K562 (cell line): ENCODE data around the gene TRPC3. TPM values are rescaled to one million over a fixed set of nuclear protein-coding genes. Genes with fewer than 3 reads are reported as not detected.
A peak's percentile ranks its signal among the peaks of the same experiment; 100 is the strongest.

Experiments used
- BRD4 ChIP-seq: fragments of 200-600 bp; sonication (generic); IDR thresholded peaks from 2 replicates; pipeline ENCODE4 v1.6.1; 2017; ENCODE audit warnings: inconsistent platforms
- CBX8 ChIP-seq: fragments of 200-600 bp; sonication (generic); IDR thresholded peaks from 2 replicates; pipeline ENCODE4 v1.6.1; 2012; ENCODE audit warnings: borderline replicate concordance, mixed run types, low read depth, mild to moderate bottlenecking, moderate library complexity, mixed read lengths, low read length, control low read depth, inconsistent platforms; ENCODE audit not compliant: poor library complexity, severe bottlenecking; ENCODE audit errors: extremely low read depth
- ESRRB ChIP-seq: fragments of 250-450 bp; sonication (Bioruptor Pico); IDR thresholded peaks from 2 replicates; pipeline ENCODE4 v1.5.0; 2020; ENCODE audit warnings: mild to moderate bottlenecking, moderate library complexity, borderline replicate concordance
- ETV1 ChIP-seq: fragments of 450-650 bp; conservative IDR thresholded peaks from 2 replicates; pipeline ENCODE4 v1.6.1; 2016; ENCODE audit warnings: missing genetic modification characterization, control low read depth, low read depth, missing compliant biosample characterization
- FOSL1 ChIP-seq: fragments of 200-800 bp; sonication (Bioruptor generic); conservative IDR thresholded peaks from 2 replicates; pipeline ENCODE4 v1.6.1; 2016; ENCODE audit warnings: missing genetic modification characterization, missing compliant biosample characterization
- HBP1 ChIP-seq: fragments of 450-650 bp; formaldehyde crosslinking; IDR thresholded peaks from 2 replicates; pipeline ENCODE4 v1.4.0; 2022; ENCODE audit warnings: missing genetic modification characterization
- ILF3 ChIP-seq: fragments of 450-650 bp; IDR thresholded peaks from 2 replicates; pipeline ENCODE4 v1.6.1; 2018; ENCODE audit warnings: antibody characterized with exemption, mild to moderate bottlenecking, moderate library complexity, borderline replicate concordance
- LCOR ChIP-seq: sonication (generic); formaldehyde crosslinking; IDR thresholded peaks from 2 replicates; pipeline ENCODE4 v1.8.0; 2022; ENCODE audit warnings: mild to moderate bottlenecking, missing genetic modification reagents
- POLR2A ChIP-seq: fragments of 450-650 bp; conservative IDR thresholded peaks from 2 replicates; pipeline ENCODE4 v1.6.1; 2016
- RAD21 ChIP-seq, 2 experiments: fragments of 250-450 bp in 1 of 2; fragments of 450-650 bp in 1 of 2; sonication (Bioruptor Pico) in 1 of 2; formaldehyde crosslinking in 1 of 2; IDR thresholded peaks in 1 of 2; conservative IDR thresholded peaks in 1 of 2; 2 replicates each; pipeline versions ENCODE4 v1.4.0 to v1.8.0; 2020 to 2022; ENCODE audit warnings: mild to moderate bottlenecking in 2 of 2, moderate library complexity in 1 of 2
- RFX5 ChIP-seq: IDR thresholded peaks from 2 replicates; pipeline ENCODE4 v1.6.1; 2011; ENCODE audit warnings: low read depth, mild to moderate bottlenecking, improper control_type of control experiment, low read length
- SREBF2 ChIP-seq: sonication (generic); formaldehyde crosslinking; IDR thresholded peaks from 2 replicates; pipeline ENCODE4 v1.4.0; 2020; ENCODE audit warnings: mild to moderate bottlenecking, missing genetic modification reagents
- TCF15 ChIP-seq: fragments of 250-450 bp; sonication (Bioruptor Pico); IDR thresholded peaks from 2 replicates; pipeline ENCODE4 v1.8.0; 2022; ENCODE audit warnings: moderate library complexity, mild to moderate bottlenecking, inconsistent platforms
- TCF3 ChIP-seq: sonication (generic); formaldehyde crosslinking; IDR thresholded peaks from 2 replicates; pipeline ENCODE4 v1.4.0; 2020; ENCODE audit warnings: mild to moderate bottlenecking, missing genetic modification reagents
- TCFL5 ChIP-seq: fragments of 250-450 bp; sonication (Bioruptor Pico); conservative IDR thresholded peaks from 2 replicates; pipeline ENCODE4 v1.6.1; 2021; ENCODE audit warnings: mild to moderate bottlenecking, moderate library complexity, matching md5 sums
- UBTF ChIP-seq, 2 experiments: IDR thresholded peaks; 2 replicates each; pipeline ENCODE4 v1.6.1; 2012; ENCODE audit warnings: improper control_type of control experiment in 2 of 2, low read depth in 2 of 2, low read length in 2 of 2, borderline replicate concordance in 1 of 2
- ZBTB34 ChIP-seq: fragments of 250-450 bp; sonication (Bioruptor Pico); IDR thresholded peaks from 2 replicates; pipeline ENCODE4 v1.8.0; 2021; ENCODE audit warnings: mild to moderate bottlenecking, moderate library complexity
- ZBTB43 ChIP-seq: sonication (generic); formaldehyde crosslinking; IDR thresholded peaks from 2 replicates; pipeline ENCODE4 v1.8.0; 2023; ENCODE audit warnings: mild to moderate bottlenecking, missing genetic modification reagents
- ZFP1 ChIP-seq: fragments of 450-650 bp; formaldehyde crosslinking; IDR thresholded peaks from 2 replicates; pipeline ENCODE4 v1.4.0; 2020; ENCODE audit warnings: mild to moderate bottlenecking, mixed read lengths
- ZNF23 ChIP-seq: fragments of 250-450 bp; sonication (Bioruptor Pico); IDR thresholded peaks from 2 replicates; pipeline ENCODE4 v1.4.0; 2020; ENCODE audit warnings: mild to moderate bottlenecking
- polyA plus RNA-seq, 8 experiments: library from polyadenylated mRNA; depleted of rRNA in 4 of 8; stranded (reverse) in 5 of 8; unstranded in 3 of 8; fragments of >200 nt; fragmentation: Nextera tagmentation in 2 of 8; fragmentation: Illumina TruSeq in 1 of 8; extraction: Ambion mirVana in 2 of 8; extraction: Trizol in 1 of 8; gene quantifications; 2 replicates each; pipeline versions ENCODE4 v1.2.1 to v1.2.3, GENCODE V29; 2011 to 2014; ENCODE audit warnings: inconsistent platforms in 1 of 8, missing spikeins in 1 of 8
- total RNA-seq, 7 experiments: library from RNA; depleted of rRNA in 6 of 7; stranded (reverse); fragments of >200 nt in 6 of 7; fragmentation: Illumina TruSeq in 2 of 7; extraction: Trizol in 2 of 7; gene quantifications; 2 replicates each; pipeline versions ENCODE4 v1.2.1 to v1.2.3, GENCODE V29; 2011 to 2021; ENCODE audit warnings: low replicate concordance in 1 of 7

Gene TRPC3
- total and polyA plus RNA-seq, 9 of the 15 experiments (the other 6 are each of a cell fraction or from before 2014, with no cell fraction given) = 0.01 to 0.27 (median 0.11) TPM

GRCh38 chr4:121869841-121870822, 81.7 kb downstream of the TRPC3 start, which contains the start of gene BBS7 (continued):
- no peak for TF ChIP-seq TCF3 (CRISPR knock-in tag)
- TF ChIP-seq FOSL1 = no peak
- no peak for TF ChIP-seq HBP1
- no peak for TF ChIP-seq ZFP1 (CRISPR knock-in tag)
- TF ChIP-seq RFX5 = no peak
- TF ChIP-seq POLR2A = peak; percentile 81
- TF ChIP-seq TCFL5 = no peak
- TF ChIP-seq BRD4 = no peak
- no peak for TF ChIP-seq ILF3
- TF ChIP-seq ZNF23 (CRISPR knock-in tag) = no peak
- no peak for TF ChIP-seq SREBF2
- no peak for TF ChIP-seq ESRRB (CRISPR knock-in tag)
- TF ChIP-seq ETV1 (tag) = no peak
- no peak for TF ChIP-seq ZBTB43 (CRISPR knock-in tag)
- no peak for TF ChIP-seq ZBTB34 (CRISPR knock-in tag)
- TF ChIP-seq RAD21 (CRISPR knock-in tag; conservative IDR thresholded peaks at IDR 0.05 in 1 of 2, IDR thresholded peaks at IDR 0.05 in 1 of 2) = no peak
- no peak for TF ChIP-seq LCOR (CRISPR knock-in tag)
- 0 out of 4 replicates have a peak, but pooled peaks of 1 of the 2 experiments have one; percentile 16 for TF ChIP-seq UBTF (IDR thresholded peaks at IDR 0.05; ENCODE audit: borderline replicate concordance in 1 of 2, low read depth in 2 of 2, low read length in 2 of 2)
- no peak for TF ChIP-seq CBX8
- no peak for TF ChIP-seq TCF15 (CRISPR knock-in tag)
